HepG2 (cell line): ENCODE results near the gene FAM221B. TPM values are rescaled to one million over a fixed set of nuclear protein-coding genes. Genes with fewer than 3 reads are reported as not detected.

Experiments
- ATAC-seq: fragments of 200-7000 bp; cut with Tn5 transposase; 3 replicates; pipeline ENCODE4 v1.9.1; 2020; ENCODE audit warnings: mild to moderate bottlenecking, moderate library complexity
- BruUV-seq: library from RNA; stranded (reverse); fragments of 400-500 nt; replicated peaks from 2 replicates; lab custom pipeline; 2021; lab: Mats Ljungman, UMichigan
- CTCF ChIA-PET: fragments of 300-600 bp; formaldehyde crosslinking; extraction: SDS; loops from one replicate; lab custom pipeline; 2021; ENCODE audit warnings: low total read pairs, inconsistent platforms, low intra/inter-chr PET ratio; lab: Yijun Ruan, JAX
- POLR2A ChIA-PET: fragments of 350-600 bp; sonication (Branson Sonifier 250); formaldehyde crosslinking; loops from one replicate; lab custom pipeline; 2020; ENCODE audit warnings: antibody characterized with exemption, inconsistent platforms; lab: Yijun Ruan, JAX
- DNase-seq: peaks from one replicate; pipeline ENCODE4 v3.0.0-alpha.2; 2015; ENCODE audit warnings: low spot score
- FAIRE-seq: peaks from 3 replicates; lab custom pipeline; 2011; peaks lifted over from hg19 to GRCh38; lab: Jason Lieb, UNC
- H2AFZ ChIP-seq: one replicate; pipeline ENCODE4 v1.6.1; 2011; ENCODE audit warnings: low read length, inconsistent platforms
- H3K27ac ChIP-seq: fragments of 300-600 bp; 3 replicates; pipeline ENCODE4 v1.8.0; 2011; ENCODE audit warnings: mixed run types, mild to moderate bottlenecking, mixed read lengths, low read length, inconsistent platforms; ENCODE audit not compliant: insufficient read depth; ENCODE audit errors: extremely low read length
- H3K27me3 ChIP-seq, 2 experiments: fragments of 200-600 bp in 1 of 2; 2 replicates in 1 of 2; 3 replicates in 1 of 2; pipeline versions ENCODE4 v1.6.0 to v1.8.0; 2011; ENCODE audit warnings: low read length in 2 of 2, mild to moderate bottlenecking in 2 of 2, moderate library complexity in 2 of 2, inconsistent platforms in 1 of 2; ENCODE audit not compliant: insufficient read depth in 2 of 2, control insufficient read depth in 1 of 2
- H3K36me3 ChIP-seq, 2 experiments: fragments of 200-600 bp in 1 of 2; replicated peaks in 1 of 2; 2 replicates in 1 of 2; 3 replicates in 1 of 2; pipeline versions ENCODE4 v1.5.1 to v1.8.0; 2011; ENCODE audit warnings: low read length in 2 of 2, inconsistent platforms in 1 of 2; ENCODE audit not compliant: insufficient read depth in 2 of 2, control insufficient read depth in 1 of 2
- H3K4me1 ChIP-seq: 2 replicates; pipeline ENCODE4 v1.5.1; 2012; ENCODE audit warnings: low read length, inconsistent platforms; ENCODE audit not compliant: insufficient read depth
- H3K4me2 ChIP-seq: 2 replicates; pipeline ENCODE4 v1.6.0; 2011; ENCODE audit warnings: low read depth, low read length, inconsistent platforms
- H3K4me3 ChIP-seq, 3 experiments: fragments of 200-600 bp in 1 of 3; sonication (generic), shearing (Covaris generic) in 1 of 3; replicated peaks in 1 of 3; 2 replicates each; pipeline ENCODE4 v1.5.1; 2011 to 2016; ENCODE audit warnings: low read length in 3 of 3, inconsistent platforms in 2 of 3, low read depth in 2 of 3, mild to moderate bottlenecking in 2 of 3, control low read depth in 1 of 3, mixed read lengths in 1 of 3; ENCODE audit not compliant: insufficient read depth in 1 of 3
- H3K79me2 ChIP-seq: one replicate; pipeline ENCODE4 v1.6.1; 2011; ENCODE audit warnings: low read length, inconsistent platforms; ENCODE audit not compliant: insufficient read depth
- H3K9ac ChIP-seq: 2 replicates; pipeline ENCODE4 v1.6.0; 2011; ENCODE audit warnings: mild to moderate bottlenecking, low read depth, low read length, inconsistent platforms; ENCODE audit not compliant: insufficient read depth
- H3K9me3 ChIP-seq: 2 replicates; pipeline ENCODE4 v1.5.1; 2012; ENCODE audit warnings: mild to moderate bottlenecking, low read length
- H4K20me1 ChIP-seq: 2 replicates; pipeline ENCODE4 v1.6.0; 2011; ENCODE audit warnings: inconsistent platforms, mild to moderate bottlenecking, low read length, moderate library complexity; ENCODE audit not compliant: insufficient read depth
- MAF1 ChIP-seq: sonication (generic); formaldehyde crosslinking; IDR thresholded peaks from 2 replicates; pipeline ENCODE4 v1.5.0; 2020; ENCODE audit warnings: missing genetic modification reagents, borderline replicate concordance
- MIXL1 ChIP-seq: IDR thresholded peaks from 2 replicates; pipeline ENCODE4 v1.6.1; 2016
- PHF20 ChIP-seq: sonication (generic); formaldehyde crosslinking; IDR thresholded peaks from 2 replicates; pipeline ENCODE4 v1.5.0; 2020; ENCODE audit warnings: mild to moderate bottlenecking, missing genetic modification reagents
- TAF1 ChIP-seq: sonication (generic); formaldehyde crosslinking; IDR thresholded peaks from 2 replicates; pipeline ENCODE4 v1.4.0; 2020; ENCODE audit warnings: missing genetic modification reagents
- TOPORS ChIP-seq: sonication (generic); formaldehyde crosslinking; IDR thresholded peaks from 2 replicates; pipeline ENCODE4 v1.8.0; 2023; ENCODE audit warnings: mild to moderate bottlenecking, missing genetic modification reagents
- ZHX2 ChIP-seq, 2 experiments: sonication (generic) in 1 of 2; formaldehyde crosslinking in 1 of 2; IDR thresholded peaks; 2 replicates each; pipeline versions ENCODE4 v1.6.1 to v1.9.0; 2014 to 2022; ENCODE audit warnings: antibody characterized with exemption in 1 of 2, borderline replicate concordance in 1 of 2, inconsistent platforms in 1 of 2, low read depth in 1 of 2, missing genetic modification reagents in 1 of 2
- WGBS: methylation state at CpG from one replicate; pipeline ENCODE4 v1.1.6; 2017; ENCODE audit warnings: low lambda C conversion rate; 5-methylcytosine and 5-hydroxymethylcytosine counted together
- in situ Hi-C: cut with HindIII; loops from 2 replicates; pipeline ENCODE4 v1.10.0; 2017; ENCODE audit warnings: low pct_unique_long_range_greater_than_20kb; ENCODE audit not compliant: extremely low pct_ligation_motif_present
- intact Hi-C: fragments of 100-400 bp; cut with micrococcal nuclease; formaldehyde crosslinking; loops from one replicate; pipeline ENCODE4 v1.10.0; 2022; ENCODE audit not compliant: unreplicated experiment
- polyA plus RNA-seq, 8 experiments: library from polyadenylated mRNA; depleted of rRNA in 3 of 8; stranded (reverse) in 7 of 8; unstranded in 1 of 8; fragments of >200 nt; fragmentation: Illumina TruSeq in 4 of 8; extraction: Trizol in 4 of 8; gene quantifications; 2 replicates each; pipeline versions ENCODE4 v1.2.1 to v1.2.3, GENCODE V29; 2011 to 2016; ENCODE audit warnings: low read depth in 4 of 8, missing spikeins in 1 of 8, mixed read lengths in 1 of 8; ENCODE audit not compliant: insufficient read depth in 1 of 8
- total RNA-seq, 5 experiments: library from RNA; depleted of rRNA; stranded (reverse); fragments of >200 nt; fragmentation: Illumina TruSeq; extraction: Trizol; gene quantifications; 2 replicates each; pipeline ENCODE4 v1.2.3, GENCODE V29; 2016; ENCODE audit warnings: low read depth in 1 of 5
- TF ChIP-seq, protein P1 (sequence below): fragments of 450-650 bp; IDR thresholded peaks from 2 replicates; pipeline ENCODE4 v1.6.1; 2016

FAM221B gene
- total and polyA plus RNA-seq, 2 of the 13 experiments (the other 11 are each of a cell fraction or from before 2014, with no cell fraction given) = not detected

GRCh38 chr9:35852267-35852815, 23.8 kb upstream of the FAM221B start (continued):
- TF ChIP-seq ZHX2 (IDR thresholded peaks at IDR 0.05; ENCODE audit: low read depth) = no peak
- no peak for TF ChIP-seq ZHX2 (CRISPR knock-in tag; IDR thresholded peaks at IDR 0.05; ENCODE audit: borderline replicate concordance)
- TF ChIP-seq MAF1 (CRISPR knock-in tag) = no peak
- no peak for TF ChIP-seq MIXL1
- TF ChIP-seq PHF20 (CRISPR knock-in tag) = no peak
- TF ChIP-seq TAF1 (CRISPR knock-in tag) = no peak

- Histone ChIP-seq H3K27ac (no peak overlapping the region), H3K4me1 (no peaks in the 10 kb centered on the region), H3K36me3 (no peaks in the 10 kb centered on the region), H3K4me2 (no peak overlapping the region), H3K79me2 (no peaks in the 10 kb centered on the region), H3K9me3 (no peaks in the 10 kb centered on the region), H2AFZ (no peak overlapping the region), H4K20me1 (no peaks in the 10 kb centered on the region), H3K9ac (no peak overlapping the region), H3K4me3 (no peak overlapping the region), H3K27me3 (no peaks in the 10 kb centered on the region)
- POLR2A ChIA-PET = no interaction called here
- CTCF ChIA-PET = no interaction called here
- ATAC-seq (no peak), FAIRE-seq (no peak), DNase-seq (no peak)
- WGBS = 58% methylated on average over 4 of the region's 4 CpGs
- intact Hi-C loops (no loop called here), in situ Hi-C loops (no loop called here)
- TF ChIP-seq, protein P1, sequence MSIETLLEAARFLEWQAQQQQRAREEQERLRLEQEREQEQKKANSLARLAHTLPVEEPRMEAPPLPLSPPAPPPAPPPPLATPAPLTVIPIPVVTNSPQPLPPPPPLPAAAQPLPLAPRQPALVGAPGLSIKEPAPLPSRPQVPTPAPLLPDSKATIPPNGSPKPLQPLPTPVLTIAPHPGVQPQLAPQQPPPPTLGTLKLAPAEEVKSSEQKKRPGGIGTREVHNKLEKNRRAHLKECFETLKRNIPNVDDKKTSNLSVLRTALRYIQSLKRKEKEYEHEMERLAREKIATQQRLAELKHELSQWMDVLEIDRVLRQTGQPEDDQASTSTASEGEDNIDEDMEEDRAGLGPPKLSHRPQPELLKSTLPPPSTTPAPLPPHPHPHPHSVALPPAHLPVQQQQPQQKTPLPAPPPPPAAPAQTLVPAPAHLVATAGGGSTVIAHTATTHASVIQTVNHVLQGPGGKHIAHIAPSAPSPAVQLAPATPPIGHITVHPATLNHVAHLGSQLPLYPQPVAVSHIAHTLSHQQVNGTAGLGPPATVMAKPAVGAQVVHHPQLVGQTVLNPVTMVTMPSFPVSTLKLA = peak; percentile 6; the same call in 1 of the 2 replicates
- no peak for TF ChIP-seq TOPORS (CRISPR knock-in tag)
- BruUV-seq = no TSS peak
Measured at GRCh38 chr9:35847792-35848572, 19.4 kb upstream of the FAM221B start.
